ENCODE results near the gene ZNF627.
A peak's percentile ranks its signal among the peaks of the same experiment; 100 is the strongest.
"Not testable (repeated sequence)": the region's sequence is repeated elsewhere in the genome, so short reads cannot be mapped to it uniquely, and the experiment has no call there.

ZNF627 gene

GRCh38 chr19:11597202-11598102 lies at the start of gene ZNF627:
Gene ZNF627 (plus strand): TSS chr19:11597483. CDS start chr19:11597628, 145 bp downstream.
- peak; percentile 96 for DNase-seq

GRCh38 chr19:11547929-11548700 lies 49.2 kb upstream of the ZNF627 start:
- DNase-seq: no peak

- no peak for DNase-seq
Observed at GRCh38 chr19:11549386-11549953, 47.8 kb upstream of the ZNF627 start.

GRCh38 chr19:11550265-11550664 lies 47.0 kb upstream of the ZNF627 start:
- no peak for DNase-seq

- DNase-seq: no peak
Observed at GRCh38 chr19:11551603-11552235, 45.6 kb upstream of the ZNF627 start.

- no peak for DNase-seq
Observed at GRCh38 chr19:11552666-11553372, 44.5 kb upstream of the ZNF627 start.

GRCh38 chr19:11554160-11554559 lies 43.1 kb upstream of the ZNF627 start:
- no peak for DNase-seq

- DNase-seq: no peak
Observed at GRCh38 chr19:11555246-11555645, 42.0 kb upstream of the ZNF627 start.

- no peak for DNase-seq
Observed at GRCh38 chr19:11556634-11557420, 40.5 kb upstream of the ZNF627 start.

- DNase-seq: peak; percentile 92
Observed at GRCh38 chr19:11558881-11559828, 38.1 kb upstream of the ZNF627 start, which contains the start of gene ELOF1. Gene ELOF1 (minus strand): TSS chr19:11559230. CDS start chr19:11554347, 4,883 bp downstream.

GRCh38 chr19:11560404-11561051 lies 36.8 kb upstream of the ZNF627 start:
- peak; percentile 44 for DNase-seq

GRCh38 chr19:11563532-11563931 lies 33.8 kb upstream of the ZNF627 start:
- DNase-seq: no peak

- not testable (repeated sequence) for DNase-seq
Observed at GRCh38 chr19:11564082-11564807, 33.0 kb upstream of the ZNF627 start.

- not testable (repeated sequence) for DNase-seq
Observed at GRCh38 chr19:11565649-11565980, 31.7 kb upstream of the ZNF627 start.

GRCh38 chr19:11566164-11566563 lies 31.1 kb upstream of the ZNF627 start:
- no peak for DNase-seq

GRCh38 chr19:11570039-11570462 lies 27.2 kb upstream of the ZNF627 start:
- DNase-seq: no peak

GRCh38 chr19:11573354-11573753 lies 23.9 kb upstream of the ZNF627 start:
- not testable (repeated sequence) for DNase-seq

GRCh38 chr19:11573763-11574162 lies 23.5 kb upstream of the ZNF627 start:
- not testable (repeated sequence) for DNase-seq

GRCh38 chr19:11574689-11575088 lies 22.6 kb upstream of the ZNF627 start:
- DNase-seq: no peak
